GM18507 (cell line): ENCODE data around the gene ZNF142.

Experiments
- DNase-seq: peaks from one replicate; pipeline ENCODE4 v3.0.0; 2011; ENCODE audit warnings: low read depth; ENCODE audit not compliant: insufficient read length; ENCODE audit errors: extremely low spot score
- FAIRE-seq: peaks from 2 replicates; lab custom pipeline; 2011; peaks lifted over from hg19 to GRCh38; lab: Jason Lieb, UNC

ZNF142 gene

GRCh38 chr2:218605432-218605831 is 54.0 kb downstream of the ZNF142 start:
- DNase-seq, result no peak
- no peak for FAIRE-seq
